HG03196 (cell line): Measurements from ENCODE around the gene AQP12B.
"Not testable (repeated sequence)": the region's sequence is repeated elsewhere in the genome, so short reads cannot be mapped to it uniquely, and the experiment has no call there.

ENCODE experiments used
- ATAC-seq: cut with Tn5 transposase; IDR thresholded peaks from one replicate; pipeline ENCODE4 v1.9.1; 2021; ENCODE audit not compliant: unreplicated experiment

AQP12B gene

GRCh38 chr2:240682431-240683224 lies at the start of gene AQP12B:
Gene AQP12B (minus strand): TSS chr2:240682885. CDS start chr2:240682837, 48 bp downstream.
- ATAC-seq: not testable (repeated sequence)

GRCh38 chr2:240732184-240732583 lies 49.5 kb upstream of the AQP12B start:
- no peak for ATAC-seq

- ATAC-seq: no peak
Observed at GRCh38 chr2:240731178-240731545, 48.5 kb upstream of the AQP12B start.

- no peak for ATAC-seq
Observed at GRCh38 chr2:240730501-240731177, 48.0 kb upstream of the AQP12B start.

- no peak for ATAC-seq
Observed at GRCh38 chr2:240728827-240729226, 46.1 kb upstream of the AQP12B start.

- ATAC-seq: no peak
Observed at GRCh38 chr2:240728361-240728760, 45.7 kb upstream of the AQP12B start.

- no peak for ATAC-seq
Observed at GRCh38 chr2:240727913-240728312, 45.2 kb upstream of the AQP12B start.

- ATAC-seq: no peak
Observed at GRCh38 chr2:240727439-240727838, 44.8 kb upstream of the AQP12B start.

GRCh38 chr2:240726876-240727275 lies 44.2 kb upstream of the AQP12B start:
- ATAC-seq: no peak

- ATAC-seq: no peak
Observed at GRCh38 chr2:240725671-240726070, 43.0 kb upstream of the AQP12B start.

GRCh38 chr2:240725266-240725665 lies 42.6 kb upstream of the AQP12B start:
- ATAC-seq: no peak

GRCh38 chr2:240724431-240724830 lies 41.7 kb upstream of the AQP12B start:
- ATAC-seq: no peak

GRCh38 chr2:240723851-240724250 lies 41.2 kb upstream of the AQP12B start:
- ATAC-seq: no peak

- ATAC-seq: no peak
Observed at GRCh38 chr2:240722796-240723735, 40.4 kb upstream of the AQP12B start.

- no peak for ATAC-seq
Observed at GRCh38 chr2:240722376-240722775, 39.7 kb upstream of the AQP12B start.

GRCh38 chr2:240721596-240722180 lies 39.0 kb upstream of the AQP12B start:
- no peak for ATAC-seq

GRCh38 chr2:240720686-240721595 lies 38.3 kb upstream of the AQP12B start:
- ATAC-seq: no peak

- no peak for ATAC-seq
Observed at GRCh38 chr2:240719676-240720545, 37.2 kb upstream of the AQP12B start.

GRCh38 chr2:240718896-240719490 lies 36.3 kb upstream of the AQP12B start:
- ATAC-seq: no peak
